ENCODE measurements around the gene IGF2BP2.
"Not testable (repeated sequence)": the region's sequence is repeated elsewhere in the genome, so short reads cannot be mapped to it uniquely, and the experiment has no call there.

IGF2BP2 gene

DNA sequence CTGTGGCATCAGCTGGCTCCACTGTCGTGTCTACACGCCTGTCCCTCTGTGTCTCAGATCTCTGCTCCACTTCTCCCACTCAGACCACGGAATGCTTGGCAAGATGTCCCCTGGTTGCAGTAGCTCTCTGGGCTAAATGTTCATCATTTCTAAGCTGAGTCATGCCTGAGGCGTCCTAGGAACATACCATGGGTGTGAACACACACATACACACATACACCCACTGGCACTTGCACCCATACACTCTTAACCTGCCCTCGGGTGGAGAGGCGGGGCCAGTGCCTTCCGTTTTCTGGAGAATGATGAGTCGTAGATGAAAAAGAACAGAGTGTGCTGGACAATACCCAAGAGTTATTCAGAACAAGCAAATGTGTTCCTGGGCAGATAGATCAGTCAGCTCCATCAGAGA lies 166.3 kb downstream of the IGF2BP2 start:
- DNase-seq, result no peak

DNA sequence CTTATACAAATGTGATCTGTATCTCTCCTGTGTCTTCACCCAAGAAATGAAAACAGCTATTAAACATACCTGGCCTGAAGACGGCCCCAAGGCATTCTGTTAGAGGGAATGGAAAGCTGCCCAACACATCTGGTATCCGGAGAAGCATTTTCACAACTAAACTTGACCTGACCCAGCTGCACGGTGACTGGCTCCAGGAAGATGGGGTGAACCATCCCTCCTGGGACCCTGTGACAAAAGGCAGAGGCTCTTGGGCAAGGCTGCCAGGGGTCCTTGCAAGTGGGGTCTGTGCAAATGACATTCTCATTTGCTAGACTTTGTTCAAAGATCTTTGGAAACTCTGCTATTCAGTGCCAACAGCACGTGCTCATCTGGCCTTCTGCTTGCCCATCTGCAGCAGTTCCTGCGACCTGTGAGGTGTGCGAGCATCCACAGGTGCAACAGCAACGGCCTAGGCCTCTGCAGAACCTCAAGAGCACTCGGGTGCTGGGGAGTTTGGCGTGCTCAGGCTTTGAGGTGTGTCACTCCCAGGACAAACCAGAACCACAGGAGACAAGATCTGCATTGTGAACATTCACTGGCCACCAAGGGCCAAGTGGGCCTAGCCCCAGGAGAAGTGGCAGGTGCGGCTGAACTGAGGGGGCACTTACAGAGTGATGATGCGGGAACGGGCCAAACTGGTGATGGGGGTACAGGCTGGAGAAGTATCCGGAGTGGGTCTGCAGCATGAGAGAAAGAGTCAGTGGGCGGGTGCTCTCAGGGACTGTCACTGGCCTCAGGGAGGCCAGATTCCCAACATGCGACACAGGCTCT lies 166.9 kb downstream of the IGF2BP2 start:
- DNase-seq, result no peak

DNA sequence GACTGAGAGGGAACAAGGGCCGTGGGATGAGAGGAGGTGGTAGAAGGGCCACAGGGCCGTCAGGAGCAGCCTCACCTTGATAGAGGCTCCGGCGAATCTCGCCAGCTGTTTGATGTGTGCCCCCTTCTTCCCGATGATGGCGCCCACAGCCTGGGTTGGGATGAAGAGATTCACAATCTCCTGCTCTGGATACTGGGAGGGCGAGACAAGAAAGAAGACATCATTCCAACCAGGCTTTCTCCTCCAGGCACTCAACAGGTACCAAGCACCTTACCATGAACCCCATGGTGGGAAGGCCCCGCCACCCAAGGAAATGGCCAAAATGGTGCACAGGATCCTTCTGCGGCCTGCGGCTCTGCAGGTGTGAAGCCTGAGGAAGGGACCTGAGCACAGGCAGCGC lies 167.6 kb downstream of the IGF2BP2 start:
- no peak for DNase-seq

DNA sequence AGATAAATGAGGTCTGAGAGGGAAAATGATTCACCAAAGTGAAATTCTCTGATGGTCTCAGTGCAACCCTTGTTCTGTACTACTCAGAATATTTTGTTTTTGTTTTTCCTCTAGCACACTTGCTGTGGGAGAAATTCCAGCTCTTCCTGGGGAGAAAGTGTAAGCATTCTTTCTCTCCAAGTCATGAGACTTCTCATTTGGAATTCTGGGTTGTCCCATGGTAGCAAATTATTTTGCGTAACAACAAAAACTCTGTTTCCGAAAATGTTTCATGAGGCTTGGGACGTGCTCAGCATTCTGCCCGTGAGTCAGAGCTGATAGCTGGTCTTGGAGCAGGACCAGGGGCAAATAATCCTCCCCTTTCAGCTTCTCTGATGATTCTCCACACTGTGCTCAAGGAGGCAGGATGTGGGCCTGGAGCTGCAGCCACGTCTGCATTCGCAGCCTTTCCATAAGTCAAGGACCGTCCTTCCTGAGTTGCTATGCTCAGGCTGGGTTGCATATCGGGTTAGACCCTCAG lies 168.5 kb downstream of the IGF2BP2 start:
- DNase-seq, result no peak

DNA sequence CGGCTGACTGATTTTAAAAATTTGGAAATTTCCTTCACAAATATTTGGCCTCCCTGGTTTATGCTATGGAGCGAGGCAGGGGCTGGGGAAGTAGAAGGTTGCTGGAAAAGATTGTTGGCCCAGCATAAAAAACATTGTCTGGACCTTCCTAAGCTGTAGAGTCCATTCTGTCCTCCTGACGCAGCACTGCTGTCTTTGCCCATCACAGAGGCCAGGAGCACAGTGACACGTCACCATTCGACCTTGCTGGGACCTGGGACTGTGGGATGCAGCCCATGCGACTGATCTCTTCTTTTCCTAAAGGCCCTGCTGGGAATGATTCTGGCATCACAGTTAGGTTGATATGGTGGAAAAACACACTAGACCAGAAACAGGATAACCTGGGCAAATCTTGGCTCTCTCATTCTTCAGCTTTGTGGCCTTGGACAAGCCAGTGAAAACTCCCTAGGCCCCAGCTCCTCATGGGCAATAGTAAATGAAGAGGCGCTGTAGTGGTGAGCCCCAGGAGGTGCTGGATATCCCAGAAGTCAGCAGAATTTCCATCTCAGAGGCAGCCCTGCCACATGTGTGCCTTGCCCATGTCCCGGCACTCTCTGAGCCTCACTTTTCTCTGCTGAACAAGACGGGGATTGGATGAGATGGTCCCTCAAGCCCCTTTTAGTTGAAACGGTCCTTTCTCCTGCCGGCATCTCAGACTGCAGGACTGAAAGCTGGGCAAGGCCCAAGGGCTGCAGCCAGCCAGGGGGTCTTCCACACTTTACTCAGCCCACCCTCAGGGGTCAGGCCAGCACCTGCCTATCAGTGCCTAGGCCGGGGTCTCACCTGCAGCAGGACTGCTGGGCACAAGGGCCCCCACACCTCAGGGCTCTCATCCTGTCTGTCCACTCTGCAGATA lies 169.2 kb downstream of the IGF2BP2 start:
- DNase-seq, result no peak

DNA sequence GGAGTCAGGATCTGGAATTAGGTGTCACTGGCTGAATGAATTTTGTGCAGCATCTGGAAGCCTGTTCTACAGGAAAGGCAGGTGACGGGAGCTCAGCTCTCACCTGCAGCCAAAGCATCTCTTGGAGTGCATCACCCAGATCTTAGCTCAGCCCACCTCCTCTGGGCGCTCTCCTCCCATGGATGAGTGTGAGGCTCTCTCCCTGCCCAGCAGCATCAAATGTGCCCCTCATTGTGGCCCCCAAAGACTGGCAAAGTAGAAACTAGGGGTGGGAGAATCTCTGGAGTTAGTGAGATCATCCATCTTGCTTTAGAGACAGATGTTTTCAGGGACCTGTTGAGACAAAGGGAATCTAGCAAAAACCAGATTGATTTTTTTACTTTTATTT lies 170.1 kb downstream of the IGF2BP2 start:
- DNase-seq, result no peak

DNA sequence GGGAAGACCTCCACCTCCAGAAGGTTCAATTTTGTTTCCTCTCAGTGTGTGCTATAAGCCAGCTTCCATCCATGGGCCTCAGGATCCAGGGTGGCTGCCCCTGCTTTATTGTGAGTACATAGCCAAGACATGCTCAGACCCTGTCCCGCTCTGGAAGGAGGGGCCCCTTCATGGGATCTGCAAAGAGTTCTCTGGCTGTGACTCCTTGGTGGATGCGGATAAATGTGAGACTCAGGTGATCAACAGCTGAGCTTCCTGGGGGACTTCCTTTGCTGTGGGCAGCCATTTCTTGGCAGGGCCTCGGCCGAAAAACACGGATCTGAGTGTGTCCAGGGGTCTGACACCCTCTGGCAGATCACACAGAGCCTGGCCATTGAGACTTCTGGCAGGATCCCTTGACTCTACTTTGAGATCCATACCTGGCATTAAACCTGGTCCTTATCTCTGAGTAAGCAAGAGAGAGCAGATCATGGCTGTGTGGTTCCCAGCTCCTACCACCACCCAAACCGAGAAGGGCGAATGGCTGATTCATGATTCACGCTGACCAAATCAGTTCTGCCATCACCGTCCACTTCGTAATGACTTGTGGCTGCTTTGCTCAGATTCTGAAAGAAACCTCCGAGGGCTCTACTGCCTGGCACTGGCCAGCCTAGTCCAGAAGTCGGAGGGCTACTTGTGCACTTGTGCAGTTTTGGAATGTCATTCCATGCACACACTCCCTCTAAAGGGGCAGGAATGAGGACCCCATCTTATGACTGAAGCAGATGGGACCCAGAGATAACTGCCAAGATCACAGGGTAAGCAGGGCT lies 170.7 kb downstream of the IGF2BP2 start:
- DNase-seq, result no peak

DNA sequence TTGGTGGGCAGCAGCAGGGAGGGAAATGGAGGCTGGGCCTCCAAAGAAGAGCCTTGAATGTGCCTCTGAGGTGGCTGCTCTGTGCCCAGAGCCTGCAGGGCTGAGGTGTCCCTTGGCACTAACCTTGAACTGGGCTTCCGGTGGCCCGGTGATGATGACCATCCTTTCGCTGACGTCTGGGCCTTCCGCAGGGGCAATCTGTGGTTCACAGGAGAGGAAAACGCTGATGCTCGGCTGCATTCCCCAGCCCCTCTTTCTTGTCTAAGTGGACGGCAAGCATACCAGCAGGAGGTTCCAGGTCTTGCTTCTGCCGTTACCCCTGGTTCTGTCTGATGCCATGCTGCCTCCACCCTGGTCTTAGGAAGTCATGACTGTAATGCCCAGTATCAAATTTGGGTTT lies 172.9 kb downstream of the IGF2BP2 start:
- DNase-seq, result no peak

DNA sequence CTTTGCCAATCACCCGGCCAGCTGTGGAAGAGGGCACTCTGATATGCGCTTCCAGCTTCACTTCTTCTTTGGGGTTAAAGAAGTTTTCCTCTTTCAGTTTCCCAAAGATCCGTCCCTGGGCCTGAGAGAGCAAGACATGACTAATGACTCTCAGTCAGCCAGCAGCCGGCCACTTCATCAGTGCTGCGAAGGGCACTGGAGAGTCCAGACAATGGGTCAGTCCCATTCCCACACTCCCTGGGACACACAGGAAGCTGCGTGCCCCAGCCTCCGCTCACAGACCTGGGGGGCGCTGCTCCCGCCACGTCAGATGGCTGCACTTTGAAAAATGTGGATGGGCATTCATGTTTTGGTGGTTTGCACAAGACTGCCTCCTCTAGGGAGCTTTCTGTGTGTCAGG lies 175.4 kb downstream of the IGF2BP2 start:
- DNase-seq, result no peak

DNA sequence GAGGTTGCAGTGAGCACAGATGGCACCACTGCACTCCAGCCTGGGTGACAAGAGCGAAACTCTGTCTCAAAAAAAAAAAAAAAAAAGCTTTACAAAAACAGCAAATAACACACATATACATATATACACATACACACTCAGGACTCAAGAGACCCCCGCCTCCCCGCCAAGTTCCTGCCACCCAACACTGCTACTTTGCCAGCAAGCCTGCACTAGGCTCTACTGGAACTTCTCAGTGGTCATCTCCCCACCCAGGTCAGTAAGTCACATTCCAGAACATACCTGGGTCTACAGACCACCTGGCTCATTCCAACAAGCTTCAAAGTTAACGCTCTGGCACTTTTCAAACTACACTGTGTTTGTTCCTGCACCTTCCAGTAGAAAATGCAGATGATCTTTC lies 176.4 kb downstream of the IGF2BP2 start:
- no peak for DNase-seq

DNA sequence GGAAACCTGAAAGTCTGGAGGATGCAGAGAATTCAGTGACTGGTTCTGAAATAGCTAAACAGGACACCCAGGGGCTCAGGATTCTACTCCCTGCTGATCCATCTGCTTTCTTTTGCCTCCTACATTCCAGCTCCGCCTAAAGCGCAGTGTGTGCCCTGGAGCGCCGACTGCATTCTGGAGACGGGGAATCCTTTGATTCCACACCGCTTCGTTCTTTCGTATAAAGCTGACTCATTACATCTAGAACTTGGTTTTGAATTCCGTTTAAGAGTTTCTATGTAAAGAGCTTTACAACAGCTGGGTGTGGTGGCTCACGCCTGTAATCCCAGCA lies 177.0 kb downstream of the IGF2BP2 start:
- DNase-seq, result no peak

DNA sequence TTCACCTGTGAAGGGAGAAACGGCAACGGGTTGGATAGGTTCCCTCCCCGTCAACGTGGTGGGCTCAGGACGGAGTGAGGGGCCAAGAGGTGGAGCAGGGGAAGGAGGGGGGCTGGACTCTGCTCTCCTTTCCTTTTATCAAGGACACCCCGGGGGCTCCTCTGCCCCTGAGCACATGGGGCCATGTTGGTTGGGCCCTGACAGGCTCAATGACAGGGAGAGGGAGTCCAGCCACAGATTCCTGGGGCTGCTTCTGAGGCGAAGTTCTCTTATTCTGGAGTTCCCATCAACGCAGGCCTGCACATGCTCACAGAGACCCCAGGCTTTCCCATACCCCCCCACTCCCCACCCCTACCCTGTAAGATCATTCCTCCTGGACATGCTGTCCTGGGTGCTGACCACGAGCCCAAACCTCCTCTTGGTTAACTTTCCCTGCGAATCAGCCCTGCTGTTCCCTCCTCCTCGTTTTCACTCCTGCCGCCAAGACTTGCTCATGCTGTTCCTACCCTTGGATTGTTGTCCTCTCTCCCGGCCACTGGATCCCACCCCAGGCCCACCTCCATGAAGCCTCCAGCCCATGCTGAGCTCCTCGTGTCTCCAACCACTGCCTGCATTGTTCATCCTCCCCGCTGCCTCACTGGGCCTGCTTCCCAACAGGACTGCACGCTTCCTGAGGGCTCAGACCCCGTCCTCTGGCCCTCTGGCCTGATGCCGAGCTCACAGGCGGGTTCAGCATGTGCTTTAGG lies 177.5 kb downstream of the IGF2BP2 start:
- no peak for DNase-seq

DNA sequence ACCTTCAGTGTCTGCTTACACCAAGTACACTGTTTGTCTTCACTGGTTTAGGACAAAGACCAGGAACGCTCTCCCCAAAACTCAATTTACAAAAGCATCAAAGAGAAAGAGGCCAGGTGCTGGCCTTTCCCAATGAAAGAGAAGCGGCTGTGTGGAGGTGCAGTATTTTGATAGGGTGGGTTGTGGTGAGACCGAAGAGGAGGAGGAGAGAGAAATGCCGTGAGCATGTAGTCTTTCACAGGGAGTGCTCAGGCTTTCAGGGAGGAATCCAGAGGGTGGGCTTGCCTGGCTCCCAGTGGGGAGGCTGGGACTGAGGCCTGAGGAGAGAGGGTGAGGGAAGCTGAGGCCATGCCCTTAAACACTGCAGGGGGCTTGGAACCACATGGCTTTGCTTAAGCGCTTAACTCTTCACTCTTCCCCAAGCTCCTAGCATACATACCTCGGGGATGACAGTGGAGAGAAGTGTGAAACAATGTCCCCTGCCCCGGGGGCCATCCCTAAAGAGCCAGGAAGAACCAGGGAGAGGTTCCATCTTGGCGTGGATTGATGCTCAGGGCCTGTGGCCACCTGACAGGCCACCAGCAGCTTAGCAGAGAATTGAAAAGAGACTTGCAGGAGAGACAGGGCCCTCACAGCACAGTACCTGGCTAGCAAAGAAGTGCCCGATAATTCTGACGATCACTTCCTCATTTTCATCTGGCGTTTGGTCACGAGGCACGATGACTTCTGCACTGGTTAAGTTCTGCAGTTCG lies 178.3 kb downstream of the IGF2BP2 start:
- DNase-seq, result no peak

DNA sequence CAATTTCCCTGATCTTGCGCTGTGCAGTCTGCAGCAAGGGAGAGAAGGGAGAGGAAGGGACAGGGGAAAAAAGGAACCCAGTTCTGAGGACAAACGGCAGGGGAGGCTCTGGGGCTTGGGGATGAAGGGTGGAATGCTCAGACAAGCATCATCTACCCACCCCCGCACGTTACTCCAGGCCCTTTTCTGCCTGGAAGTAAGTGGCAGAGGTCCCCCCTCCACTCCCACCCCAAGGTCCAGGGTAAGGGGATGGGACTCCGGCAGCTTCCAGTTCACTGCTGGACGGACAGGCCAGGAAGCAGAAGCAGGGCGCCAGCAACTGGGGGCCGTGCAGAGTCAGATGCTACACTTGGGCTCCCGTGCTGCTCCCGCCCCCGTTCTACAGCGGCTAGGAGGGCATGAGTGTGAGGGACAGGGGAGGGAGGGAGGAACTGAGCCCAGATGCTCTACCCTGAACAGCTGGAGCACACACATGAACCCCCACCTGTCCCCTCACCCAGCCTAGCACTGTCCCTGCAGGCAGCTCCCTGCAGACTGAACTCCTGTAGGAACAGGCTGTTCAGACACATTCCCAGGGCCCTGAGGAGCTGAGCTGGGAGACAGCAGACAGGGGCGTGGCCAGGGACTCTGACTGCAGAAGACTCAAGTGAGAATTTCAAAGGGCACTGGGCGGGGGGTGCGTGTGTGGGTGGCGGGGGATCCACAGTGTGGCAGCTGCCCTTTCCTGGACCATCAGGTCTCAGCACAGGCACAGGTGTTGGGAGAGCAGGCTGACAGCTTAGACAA lies 179.1 kb downstream of the IGF2BP2 start:
- no peak for DNase-seq

DNA sequence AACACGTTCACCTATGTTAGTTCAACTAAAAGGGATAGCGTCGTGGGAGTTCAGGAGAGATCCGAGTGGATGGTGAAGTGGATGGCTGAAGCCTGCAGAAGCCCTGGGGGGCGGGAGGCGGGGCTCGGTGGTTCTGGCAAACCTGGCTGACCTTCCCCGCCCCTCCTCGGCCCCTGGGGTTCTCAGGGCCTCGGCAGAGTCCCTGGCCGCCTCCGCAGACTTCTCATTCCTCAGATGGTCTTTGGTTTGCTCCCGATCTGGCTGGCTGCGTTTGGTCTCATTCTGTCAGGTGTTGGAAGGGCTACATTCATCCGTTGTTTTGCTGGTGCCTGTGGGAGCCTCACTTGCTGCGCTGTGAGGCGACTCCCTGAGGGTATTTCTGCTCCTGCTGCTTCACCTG lies 179.7 kb downstream of the IGF2BP2 start:
- not testable (repeated sequence) for DNase-seq

DNA sequence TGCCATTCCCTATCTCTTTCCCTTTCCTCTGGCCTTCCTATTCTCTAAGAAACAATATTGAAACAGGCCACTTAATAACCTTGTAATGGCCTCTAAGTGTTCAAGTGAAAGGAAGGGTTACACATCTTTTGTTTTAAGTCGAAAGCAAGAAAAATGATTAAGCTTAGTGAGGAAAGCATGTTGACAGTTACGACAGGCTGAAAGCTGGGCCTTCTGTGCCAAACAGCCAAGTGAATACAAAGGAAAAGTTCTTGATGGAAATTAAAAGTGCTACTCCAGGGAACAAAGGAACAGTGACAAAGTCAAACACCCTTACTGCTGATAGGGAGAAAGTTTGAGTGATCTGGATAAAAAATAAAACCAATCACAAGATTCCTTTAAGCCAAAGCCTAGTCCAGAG lies 184.5 kb downstream of the IGF2BP2 start:
- no peak for DNase-seq

DNA sequence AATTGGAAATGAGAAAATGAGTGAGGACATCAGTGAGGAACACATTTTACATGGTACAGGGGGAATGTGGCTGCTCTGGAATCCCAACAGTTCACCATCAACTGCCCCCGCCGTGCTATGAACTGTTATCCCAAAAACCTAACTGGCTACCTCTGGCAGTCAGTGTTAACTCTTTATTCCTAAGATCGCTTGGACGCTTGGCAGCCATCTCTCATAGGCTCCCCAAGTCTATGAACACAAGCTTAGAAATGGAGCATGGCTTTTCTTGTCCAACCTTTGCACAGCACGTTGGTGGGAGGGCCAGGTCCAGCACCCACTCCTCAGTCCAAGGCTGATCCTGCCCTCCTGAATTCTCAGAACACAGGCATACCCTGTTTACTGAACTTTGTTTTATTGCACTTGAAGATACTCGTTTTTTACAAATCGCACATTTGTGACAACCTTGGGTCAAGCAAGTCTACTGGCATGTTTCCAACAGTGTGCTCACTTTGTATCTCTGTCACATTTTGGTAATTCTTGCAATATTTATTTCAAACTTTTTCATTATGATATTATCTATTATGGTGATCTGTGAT lies 185.1 kb downstream of the IGF2BP2 start:
- DNase-seq, result no peak

DNA sequence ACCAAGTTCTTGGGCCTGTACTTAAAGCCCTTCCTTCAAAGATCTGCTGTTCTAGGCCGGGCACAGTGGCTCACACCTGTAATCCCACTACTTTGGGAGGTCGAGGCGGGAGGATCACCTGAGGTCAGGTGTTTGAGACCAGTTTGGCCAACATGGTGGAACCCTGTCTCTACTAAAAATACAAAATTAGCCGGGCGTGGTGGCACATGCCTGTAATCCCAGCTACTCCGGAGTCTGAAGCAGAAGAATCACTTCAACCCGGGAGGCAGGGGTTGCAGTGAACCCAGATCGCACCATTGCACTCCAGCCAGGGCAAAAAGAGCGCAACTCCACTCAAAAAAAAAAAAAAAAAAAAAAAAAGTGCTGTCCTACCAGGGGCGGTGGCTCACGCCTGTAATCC lies 186.2 kb downstream of the IGF2BP2 start:
- not testable (repeated sequence) for DNase-seq

DNA sequence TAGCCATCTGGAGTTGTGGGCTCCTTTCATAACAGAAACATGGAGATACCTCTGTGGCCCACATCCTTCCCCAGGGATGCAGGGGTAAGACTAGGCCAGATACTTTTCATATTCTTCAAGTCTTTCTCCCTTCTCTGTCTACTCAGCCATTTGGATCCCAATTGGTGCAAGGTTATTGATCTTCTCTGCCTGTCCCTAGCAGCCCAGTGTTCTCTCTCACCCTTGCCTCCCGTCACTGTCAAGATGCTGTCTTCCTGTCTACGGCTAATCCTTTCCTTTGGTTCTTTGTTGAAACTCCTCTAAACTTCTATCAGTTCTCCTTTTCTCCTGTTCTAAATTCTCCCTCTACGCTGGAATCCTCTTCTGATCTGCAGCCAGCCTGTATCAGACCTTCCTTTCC lies 187.5 kb downstream of the IGF2BP2 start:
- no peak for DNase-seq

DNA sequence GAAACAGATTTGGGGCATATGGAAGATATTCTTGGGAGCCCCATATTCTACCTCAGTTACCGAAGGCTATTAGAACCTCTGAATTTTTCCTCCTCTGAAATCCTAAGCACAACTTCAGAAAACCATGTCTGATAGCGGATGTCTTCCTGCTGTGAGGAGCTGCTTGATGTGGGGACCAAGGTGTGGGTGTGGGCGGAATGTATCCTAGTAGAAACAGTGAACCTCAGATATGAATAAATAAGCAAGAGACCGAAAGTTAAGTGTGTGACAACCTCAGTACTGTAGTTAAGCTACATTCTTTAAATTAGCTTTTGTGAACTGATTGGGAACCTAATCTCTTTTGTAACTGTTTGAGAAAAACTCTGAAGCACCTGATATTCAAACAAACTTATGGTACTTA lies 191.8 kb downstream of the IGF2BP2 start:
- no peak for DNase-seq

Measured in CD4-positive, alpha-beta T cell treated with Interleukin-10 for 1 hour (primary cell).